ENCODE measurements around the gene ZNF580. TPM values are rescaled to one million over a fixed set of nuclear protein-coding genes. Genes with fewer than 3 reads are reported as not detected.
A peak's percentile ranks its signal among the peaks of the same experiment; 100 is the strongest.

The ZNF580 gene
- total RNA-seq, 1 experiment from 2014 or later, result 22.8 TPM

DNA sequence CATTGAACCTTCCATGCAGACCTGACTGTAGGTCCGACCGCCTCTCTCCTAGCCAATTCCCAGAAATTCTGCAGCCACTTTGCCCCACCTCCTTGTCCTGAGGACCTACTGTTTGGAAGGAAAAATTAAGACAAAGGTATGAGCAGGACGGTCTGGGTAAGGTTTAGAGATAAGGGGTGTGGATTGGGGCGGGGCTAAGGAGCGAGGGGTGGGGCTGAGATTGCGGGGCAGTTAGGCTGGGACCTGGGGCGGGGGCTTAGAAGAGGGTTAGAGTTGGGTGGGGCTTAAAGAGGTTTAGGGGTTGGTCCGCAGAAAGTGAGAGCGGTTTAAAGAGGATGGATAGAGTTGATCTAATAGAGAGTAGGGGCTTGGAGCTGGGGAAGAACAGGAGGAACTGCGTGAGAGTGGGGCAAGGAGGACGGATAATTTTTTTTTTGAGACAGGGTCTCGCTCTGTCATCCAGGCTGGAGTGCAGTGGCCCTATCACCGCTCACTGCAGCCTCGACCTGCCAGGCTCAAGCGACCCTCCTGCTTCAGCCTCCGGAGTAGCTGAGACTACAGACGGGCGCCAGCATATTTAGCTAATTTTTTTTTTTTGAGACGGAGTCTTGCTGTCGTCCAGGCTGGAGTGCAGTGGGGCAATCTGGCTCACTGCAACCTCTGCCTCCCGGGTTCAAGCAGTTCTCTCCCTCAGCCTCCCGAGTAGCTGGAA, 37.1 kb upstream of the ZNF580 start:
- H2BK15ac ChIP-seq (ENCODE audit: low read depth, low read length), result no peak overlapping the region
- H3K27me3 ChIP-seq (ENCODE audit: insufficient read depth, low read length), result no peaks in the 10 kb centered on the region
- H2BK5ac ChIP-seq (ENCODE audit: insufficient read length, low read length), result no peak overlapping the region
- Mint-ChIP-seq H3K4me1 (peaks cover 34 to 35% of the 10 kb centered on the region in 2 experiments), H3K27ac (peak overlapping the region in 2 of 3 experiments; percentile 65 to 93; a peak in 4 of 7 replicates), H3K4me3 (peak overlapping the region; percentile 74 to 87), H3K9me3 (peaks cover 2 to 4% of the 10 kb centered on the region in 2 experiments; a peak in 2 of 5 replicates), H3K36me3 (ENCODE audit: insufficient read depth in 1 of 3, low read depth in 3 of 3) (peaks cover 10 to 15% (median 13%) of the 10 kb centered on the region in 3 experiments), H3K27me3 (ENCODE audit: low read depth) (no peaks in the 10 kb centered on the region)
- H3K4ac ChIP-seq (ENCODE audit: low read depth, low read length), result no peak overlapping the region
- DNase-seq, result peak; percentile 85
- H3K4me2 ChIP-seq (ENCODE audit: insufficient read depth, insufficient read length, low read length), result no peak overlapping the region
- H3K9me3 ChIP-seq (ENCODE audit: control insufficient read depth, low read depth, low read length), result no peaks in the 10 kb centered on the region
- H3K14ac ChIP-seq (ENCODE audit: insufficient read depth, low read length), result no peak overlapping the region
- no peaks in the 10 kb centered on the region for H4K20me1 ChIP-seq (ENCODE audit: control insufficient read depth, insufficient read depth, insufficient read length)
- no peak overlapping the region for H3K56ac ChIP-seq (ENCODE audit: insufficient read length, low read depth, low read length)
- no peaks in the 10 kb centered on the region; the same call in 1 of the 2 replicates for H3K79me2 ChIP-seq (ENCODE audit: insufficient read depth, low read length)
- TF ChIP-seq, protein P1, sequence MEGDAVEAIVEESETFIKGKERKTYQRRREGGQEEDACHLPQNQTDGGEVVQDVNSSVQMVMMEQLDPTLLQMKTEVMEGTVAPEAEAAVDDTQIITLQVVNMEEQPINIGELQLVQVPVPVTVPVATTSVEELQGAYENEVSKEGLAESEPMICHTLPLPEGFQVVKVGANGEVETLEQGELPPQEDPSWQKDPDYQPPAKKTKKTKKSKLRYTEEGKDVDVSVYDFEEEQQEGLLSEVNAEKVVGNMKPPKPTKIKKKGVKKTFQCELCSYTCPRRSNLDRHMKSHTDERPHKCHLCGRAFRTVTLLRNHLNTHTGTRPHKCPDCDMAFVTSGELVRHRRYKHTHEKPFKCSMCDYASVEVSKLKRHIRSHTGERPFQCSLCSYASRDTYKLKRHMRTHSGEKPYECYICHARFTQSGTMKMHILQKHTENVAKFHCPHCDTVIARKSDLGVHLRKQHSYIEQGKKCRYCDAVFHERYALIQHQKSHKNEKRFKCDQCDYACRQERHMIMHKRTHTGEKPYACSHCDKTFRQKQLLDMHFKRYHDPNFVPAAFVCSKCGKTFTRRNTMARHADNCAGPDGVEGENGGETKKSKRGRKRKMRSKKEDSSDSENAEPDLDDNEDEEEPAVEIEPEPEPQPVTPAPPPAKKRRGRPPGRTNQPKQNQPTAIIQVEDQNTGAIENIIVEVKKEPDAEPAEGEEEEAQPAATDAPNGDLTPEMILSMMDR (conservative IDR thresholded peaks at IDR 0.05), result no peak
- H2AK5ac ChIP-seq (ENCODE audit: insufficient read length, low read length), result no peak overlapping the region
- no peak overlapping the region for H3K18ac ChIP-seq (ENCODE audit: insufficient read length, low read depth, low read length)
- H3K23me2 ChIP-seq (ENCODE audit: insufficient read length, low read depth, low read length, poor library complexity, severe bottlenecking), result peaks cover 8% of the 10 kb centered on the region
- no peak overlapping the region for H2BK12ac ChIP-seq (ENCODE audit: insufficient read length, low read depth, low read length)
- H3T11ph ChIP-seq (ENCODE audit: low read length), result no peak overlapping the region
- H2AFZ ChIP-seq (ENCODE audit: low read length), result no peak overlapping the region
- H3K9ac ChIP-seq (ENCODE audit: extremely low read depth, insufficient read length, low read length), result no peak overlapping the region
- peaks cover 4% of the 10 kb centered on the region for H3K79me1 ChIP-seq (ENCODE audit: insufficient read depth, low read depth, low read length, poor library complexity, severe bottlenecking)
- WGBS (ENCODE audit: extremely low coverage, insufficient read length, low lambda C conversion rate), result 100% methylated on average over 2 of the region's 22 CpGs
- no peak overlapping the region for H3K23ac ChIP-seq (ENCODE audit: insufficient read length, low read depth, low read length)
- H3K27ac ChIP-seq (ENCODE audit: insufficient read length, low read depth, low read length), result no peak overlapping the region
- H4K8ac ChIP-seq (replicated peaks; ENCODE audit: insufficient read length, low read depth, low read length), result no peak overlapping the region
- no peak overlapping the region for H2BK120ac ChIP-seq (ENCODE audit: low read depth, low read length, poor library complexity, severe bottlenecking)
- H2BK20ac ChIP-seq (ENCODE audit: low read depth, low read length, poor library complexity, severe bottlenecking), result no peak overlapping the region
- no peak overlapping the region for H4K5ac ChIP-seq (ENCODE audit: insufficient read length, low read depth, low read length)
- H3K4me1 ChIP-seq (ENCODE audit: insufficient read depth, low read length), result peaks cover 4% of the 10 kb centered on the region; the same call in 1 of the 2 replicates
- H4K91ac ChIP-seq (ENCODE audit: insufficient read length, low read depth, low read length), result no peak overlapping the region
